Hematopoietic multipotent progenitor cell (in vitro differentiated cells): ENCODE measurements around the gene MAD2L2. TPM values are rescaled to one million over a fixed set of nuclear protein-coding genes. Genes with fewer than 3 reads are reported as not detected.
A peak's percentile ranks its signal among the peaks of the same experiment; 100 is the strongest.

Source experiments
- DNase-seq, 3 donors: peaks; one replicate each; pipeline ENCODE4 v3.0.0-alpha.2; 2011 to 2015; ENCODE audit warnings: low read depth in 2 of 3, low spot score in 2 of 3
- total RNA-seq: library from RNA; depleted of rRNA; stranded (reverse); fragments of >200 nt; gene quantifications from one replicate; pipeline ENCODE4 v1.2.3, GENCODE V29; 2012

Gene MAD2L2
- 53.1 TPM for total RNA-seq

DNA sequence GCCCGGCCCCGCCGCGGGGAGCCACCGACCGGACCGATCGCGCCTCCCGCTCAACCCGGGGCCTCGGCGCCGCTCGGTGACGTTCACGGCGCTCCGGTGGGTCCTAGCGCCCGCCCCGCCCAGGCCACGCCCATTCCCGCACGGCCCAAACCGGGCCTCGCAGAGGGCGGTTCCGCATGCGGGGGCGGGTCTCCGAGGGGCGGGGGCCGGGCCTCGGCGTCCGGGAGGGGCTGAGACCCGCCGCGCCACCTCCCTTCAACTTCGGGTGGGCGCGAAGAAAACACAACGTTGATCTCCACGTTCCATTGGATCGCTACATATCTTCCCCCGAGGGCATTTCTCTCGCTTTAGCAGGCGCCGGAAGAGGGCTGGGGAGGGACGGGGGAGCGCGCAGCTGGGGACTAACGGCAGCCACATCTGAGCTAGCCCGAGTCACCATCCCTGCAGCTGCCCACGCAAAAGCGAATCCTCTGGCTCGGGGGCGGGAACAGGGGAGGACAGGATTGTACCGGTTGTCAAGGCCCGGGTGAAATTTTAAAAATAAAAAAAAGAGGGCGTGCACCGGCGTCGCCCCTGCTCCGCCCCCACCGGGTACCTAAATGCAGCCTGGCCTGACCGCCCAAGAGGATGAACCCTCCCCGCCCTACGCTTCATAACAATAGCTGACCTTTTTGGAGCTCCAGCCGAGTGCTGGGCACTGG, at the start of gene MAD2L2:
TSS of gene MAD2L2 (minus strand) at position 78 of the 701 bp plus-strand sequence. CDS start 547 bp downstream, outside the sequence.
- peak; percentile 73 to 88 (median 87) for DNase-seq

DNA sequence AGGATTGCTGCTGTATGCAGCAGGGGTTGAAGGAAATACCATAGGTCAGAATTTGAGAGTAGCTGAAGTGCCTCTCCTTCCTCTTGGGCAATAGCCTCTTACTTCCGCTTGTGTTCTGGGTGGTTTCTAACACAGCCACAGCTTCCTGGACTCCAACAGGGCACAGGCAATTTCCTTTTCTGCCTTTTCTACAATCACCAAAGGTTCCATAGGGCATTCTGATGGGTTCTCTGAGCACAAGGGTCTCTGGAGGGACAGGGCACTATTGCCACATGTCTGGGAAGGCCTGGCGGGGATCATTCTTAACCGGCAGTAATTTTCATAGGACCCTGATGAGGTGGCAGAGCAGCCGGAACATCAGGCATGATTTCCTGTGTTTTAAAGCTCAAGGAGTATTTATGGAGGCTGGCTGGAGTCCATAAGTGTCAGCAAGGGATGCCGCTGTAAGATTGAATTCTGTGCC, 49.5 kb upstream of the MAD2L2 start:
- peak in 2 of 3 donors; percentile 74 to 83 for DNase-seq

DNA sequence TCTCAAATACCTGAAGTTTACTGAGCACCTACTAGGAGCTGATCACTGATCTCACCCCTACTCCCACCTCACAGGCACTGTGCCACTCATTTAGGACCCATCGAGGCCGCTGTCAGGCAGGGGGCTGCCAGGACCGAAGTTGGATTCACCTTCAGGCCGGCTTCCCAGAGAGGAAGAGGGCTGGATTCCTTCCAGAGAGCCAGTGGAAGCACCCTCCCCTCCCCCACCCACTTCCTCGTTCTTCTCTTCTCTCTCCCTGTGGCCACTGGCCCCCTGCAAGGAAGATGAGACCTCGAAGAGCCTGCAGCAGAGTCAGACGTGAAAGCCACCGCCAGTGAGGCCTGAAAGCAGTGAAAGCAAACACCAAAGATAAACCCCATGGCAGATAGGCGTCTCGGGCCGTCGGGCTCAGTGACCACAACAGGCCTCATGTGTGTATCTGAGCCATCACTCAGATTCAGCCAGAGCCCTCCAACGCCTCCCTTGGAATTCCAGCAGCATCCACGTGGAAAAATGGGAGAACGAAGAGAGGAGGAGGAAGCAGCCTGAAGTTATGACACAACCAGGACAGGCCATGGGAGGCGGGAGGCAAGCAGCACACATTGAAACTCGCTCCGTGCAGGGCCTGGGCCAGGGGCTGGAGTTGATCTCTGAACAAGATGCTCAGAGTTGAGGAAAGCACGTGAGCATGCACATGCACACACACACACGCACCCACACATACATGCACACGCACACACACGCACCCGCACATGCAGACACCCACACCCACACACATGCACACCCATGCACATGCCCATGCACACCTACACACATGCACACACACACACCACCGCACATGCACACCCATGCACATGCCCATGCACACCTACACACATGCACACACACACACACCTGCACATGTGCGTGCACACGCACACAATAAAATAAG, 48.8 kb upstream of the MAD2L2 start:
- DNase-seq: no peak

DNA sequence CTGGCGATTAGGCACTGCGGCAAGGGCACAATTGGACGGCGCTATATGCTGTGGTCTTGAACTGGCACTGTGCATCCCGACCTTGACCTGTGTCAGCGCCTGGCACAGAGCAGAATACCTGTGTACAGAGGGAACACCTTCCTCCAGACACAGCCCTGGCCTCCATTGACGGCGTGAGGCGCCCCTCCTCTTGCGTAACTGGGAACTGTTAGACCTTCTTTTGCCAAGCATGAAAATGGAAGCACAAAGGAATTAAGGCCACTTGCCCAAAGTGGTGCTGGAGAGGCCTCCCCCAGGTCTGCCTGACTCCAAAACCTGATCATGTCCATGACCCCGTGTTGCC, 48.2 kb upstream of the MAD2L2 start:
- no peak for DNase-seq

DNA sequence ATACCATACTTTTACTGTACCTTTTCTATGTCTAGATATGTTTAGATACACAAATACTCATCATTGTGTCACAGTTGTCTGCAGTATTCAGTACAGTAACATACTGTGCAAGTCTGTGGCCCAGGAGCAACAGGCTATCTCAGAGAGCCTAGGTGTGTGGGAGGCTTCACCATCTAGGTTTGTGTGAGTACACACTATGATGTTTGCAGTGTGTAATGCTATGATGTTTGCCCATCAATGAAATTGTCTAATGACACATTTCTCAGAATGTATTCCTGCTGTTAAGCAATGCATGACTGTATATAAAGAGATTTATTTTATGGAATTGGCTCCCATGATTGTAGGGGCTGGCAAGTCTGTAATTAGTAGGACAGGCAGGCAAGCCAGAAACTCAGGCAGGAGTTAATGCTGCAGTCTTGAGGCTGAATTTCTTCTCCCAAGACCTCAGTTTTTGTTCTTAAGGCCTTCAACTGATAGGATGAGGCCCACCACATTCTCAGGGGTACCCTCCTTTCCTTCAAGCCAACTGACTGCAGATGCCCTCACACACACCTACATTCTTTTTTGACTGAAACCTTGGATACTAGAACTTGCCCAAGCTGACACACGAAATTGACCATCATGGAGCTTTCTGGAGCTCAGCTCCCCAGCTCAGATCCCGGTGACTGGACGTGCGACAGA, 47.3 kb upstream of the MAD2L2 start:
- DNase-seq: no peak

DNA sequence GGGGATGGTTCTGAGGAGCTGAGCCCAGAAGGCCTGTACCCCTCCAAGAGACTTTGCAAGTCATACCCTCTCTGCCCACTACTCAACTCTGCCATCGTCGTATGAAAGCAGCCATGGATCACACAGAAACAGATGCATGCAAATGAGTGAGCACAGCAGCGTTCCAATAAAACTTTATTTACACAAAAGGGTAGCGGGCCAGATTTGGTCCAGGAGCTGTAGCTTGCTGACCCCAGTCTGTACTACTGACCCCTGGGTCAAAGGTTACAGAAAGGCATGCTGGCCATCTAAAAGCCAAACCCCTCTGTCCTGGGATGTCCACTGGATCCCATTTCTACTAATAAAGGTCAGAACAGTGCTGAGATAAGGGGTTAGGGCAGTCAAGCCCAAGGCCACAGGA, 46.2 kb upstream of the MAD2L2 start:
- DNase-seq: no peak

DNA sequence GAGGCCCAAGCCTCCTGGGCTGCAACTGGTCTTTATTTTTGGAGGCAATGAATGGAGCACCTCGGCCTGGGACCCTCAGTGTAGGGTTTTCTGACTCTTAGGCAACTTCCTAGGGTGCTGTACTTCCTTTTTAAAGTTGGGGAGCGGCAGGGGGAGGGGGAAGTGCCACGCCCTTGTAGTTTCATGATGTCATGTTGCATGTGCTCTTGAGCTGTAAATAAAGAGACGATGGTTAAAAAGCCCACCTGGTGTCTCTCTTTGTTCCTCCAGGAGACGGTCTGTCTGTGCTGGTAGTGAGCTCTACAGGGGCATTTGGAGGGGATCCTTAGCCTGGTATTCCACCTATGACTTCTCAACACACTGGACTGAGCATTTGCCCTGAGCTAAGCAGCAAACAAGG, 44.7 kb upstream of the MAD2L2 start:
- no peak for DNase-seq

DNA sequence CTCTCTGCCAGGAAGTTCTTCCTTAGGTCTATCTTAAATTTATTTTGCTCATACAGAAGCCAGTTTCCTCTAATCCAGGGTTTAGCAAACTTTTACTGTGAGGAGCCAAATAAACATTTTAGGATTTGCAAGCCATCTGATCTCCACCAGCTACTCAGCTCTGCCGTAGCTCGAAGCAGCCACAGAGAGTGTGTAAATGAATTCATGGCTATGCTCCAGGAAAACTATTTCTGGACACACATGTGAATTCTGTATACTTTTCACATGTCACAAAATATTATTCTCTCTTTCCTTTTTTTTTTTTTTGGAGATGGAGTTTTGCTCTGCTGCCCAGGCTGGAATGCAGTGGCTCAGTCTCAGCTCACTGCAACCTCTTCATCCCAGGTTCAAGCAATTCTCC, 41.6 kb upstream of the MAD2L2 start:
- DNase-seq: no peak

DNA sequence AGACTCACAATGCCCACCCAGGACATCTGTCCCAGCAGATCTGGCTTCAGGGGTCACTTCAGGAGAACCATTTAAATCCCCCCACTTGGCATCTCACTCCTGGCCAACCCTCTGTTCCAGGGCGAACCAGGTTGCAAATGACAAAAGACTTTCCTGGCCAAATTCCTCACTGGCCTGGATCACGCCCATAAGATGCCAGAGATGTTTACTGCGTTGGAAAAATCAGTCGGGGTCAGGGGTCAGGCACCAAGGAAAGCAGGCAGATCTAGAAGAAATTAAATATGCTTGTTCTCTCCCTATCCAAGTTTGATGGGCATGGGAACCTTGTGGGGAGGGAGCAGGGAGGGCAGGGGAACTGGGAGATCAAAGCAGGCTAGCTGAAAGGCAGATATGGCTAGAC, 40.4 kb upstream of the MAD2L2 start:
- no peak for DNase-seq

DNA sequence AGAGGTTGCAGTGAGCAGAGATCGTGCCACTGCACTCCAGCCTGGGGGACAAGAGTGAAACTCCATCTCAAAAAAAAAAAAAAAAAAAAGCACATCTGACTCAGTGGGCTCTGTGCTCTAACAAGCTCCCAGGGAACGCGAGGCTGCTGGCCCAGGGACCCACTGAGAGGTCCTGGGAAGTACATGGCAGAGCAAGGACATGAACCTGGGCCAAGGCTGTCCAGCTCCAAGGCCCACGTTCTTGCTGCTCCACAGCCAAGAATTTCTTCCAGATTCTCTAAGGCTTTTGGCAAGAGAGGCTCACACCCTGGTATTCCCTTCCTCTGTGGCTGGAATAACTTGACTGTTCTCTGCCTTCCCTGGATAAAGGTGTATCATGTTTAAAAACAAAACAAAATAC, 39.6 kb upstream of the MAD2L2 start:
- no peak for DNase-seq

DNA sequence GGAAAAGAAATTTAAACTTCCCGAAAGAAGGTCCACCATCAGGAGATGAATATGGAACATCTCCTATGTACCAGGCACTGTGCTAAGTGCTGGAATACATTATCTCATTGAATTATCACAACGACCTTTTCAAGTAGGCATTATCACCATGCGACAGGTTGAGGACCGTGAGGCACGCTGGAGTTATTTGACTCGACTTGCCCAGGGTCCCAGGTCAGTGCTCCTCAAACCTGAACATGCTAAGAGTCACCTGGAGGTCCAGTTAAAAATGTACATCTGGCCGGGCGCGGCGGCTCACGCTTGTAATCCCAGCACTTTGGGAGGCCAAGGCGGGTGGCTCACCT, 39.1 kb upstream of the MAD2L2 start:
- no peak for DNase-seq

DNA sequence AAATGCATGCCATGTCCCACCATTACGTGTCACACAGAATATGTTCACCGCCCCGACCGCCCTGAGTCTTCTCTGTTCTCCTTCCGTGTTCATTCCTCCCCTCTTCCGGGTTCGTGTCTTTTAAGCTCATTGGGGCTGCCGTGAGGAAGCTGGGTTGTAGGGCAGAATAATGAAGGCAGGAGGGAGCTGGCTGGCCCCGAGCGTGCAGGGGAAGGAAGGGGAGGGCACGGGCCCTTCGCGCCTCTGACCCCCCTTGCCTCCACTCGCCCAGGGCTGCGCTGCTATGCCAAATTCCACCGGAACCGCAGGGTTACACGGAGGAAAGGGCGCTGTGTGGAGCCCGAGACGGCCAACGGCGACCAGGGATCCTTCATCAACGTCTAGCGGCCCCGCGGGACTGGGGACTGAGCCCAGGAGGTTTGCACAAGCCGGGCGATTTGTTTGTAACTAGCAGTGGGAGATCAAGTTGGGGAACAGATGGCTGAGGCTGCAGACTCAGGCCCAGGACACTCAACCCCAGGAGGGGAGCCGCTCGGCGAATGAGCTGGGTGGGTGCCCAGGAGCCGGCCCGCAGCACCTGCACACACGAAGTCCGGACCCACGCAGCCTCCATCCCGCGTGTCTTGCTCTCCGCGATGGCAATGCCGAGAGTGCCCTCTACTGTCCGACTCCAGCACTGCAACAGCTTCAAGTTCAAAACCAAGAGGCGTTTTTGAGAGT, 38.5 kb upstream of the MAD2L2 start:
- DNase-seq: peak; percentile 81 to 93 (median 84)

DNA sequence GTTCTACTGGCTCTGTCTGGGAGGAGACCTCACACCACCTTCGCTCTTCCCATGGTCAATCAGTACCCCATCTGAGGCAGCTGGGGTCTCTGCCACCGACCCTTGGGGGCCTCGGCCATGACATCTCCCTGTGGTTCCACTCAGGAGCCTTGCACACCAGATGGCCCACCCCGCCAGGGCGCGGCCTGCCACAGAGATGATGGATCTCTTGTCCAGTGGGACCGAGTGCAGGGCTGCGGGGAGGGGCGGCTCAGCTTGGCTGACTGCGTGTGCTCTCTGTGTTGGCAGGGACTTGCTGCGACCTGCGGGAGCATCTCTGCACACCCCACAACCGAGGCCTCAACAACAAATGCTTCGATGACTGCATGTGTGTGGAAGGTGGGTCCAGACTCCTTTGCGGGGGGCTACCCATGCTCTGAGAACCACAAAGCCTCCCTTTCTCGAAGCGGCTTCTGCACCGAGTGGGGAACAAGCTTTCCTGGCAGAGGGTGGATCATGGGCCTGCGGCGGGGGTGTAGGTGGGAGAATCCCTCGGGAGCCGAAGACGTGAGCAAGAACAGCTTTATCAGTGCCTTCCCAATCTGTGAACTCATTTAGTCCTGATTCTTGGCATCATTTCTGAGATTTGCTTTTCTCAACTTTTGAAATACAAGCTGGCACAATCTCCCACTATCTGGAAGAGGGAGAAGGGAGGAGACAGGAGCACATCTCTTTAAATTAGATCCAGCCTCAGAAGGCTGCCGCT, 34.1 kb upstream of the MAD2L2 start:
- DNase-seq: no peak

DNA sequence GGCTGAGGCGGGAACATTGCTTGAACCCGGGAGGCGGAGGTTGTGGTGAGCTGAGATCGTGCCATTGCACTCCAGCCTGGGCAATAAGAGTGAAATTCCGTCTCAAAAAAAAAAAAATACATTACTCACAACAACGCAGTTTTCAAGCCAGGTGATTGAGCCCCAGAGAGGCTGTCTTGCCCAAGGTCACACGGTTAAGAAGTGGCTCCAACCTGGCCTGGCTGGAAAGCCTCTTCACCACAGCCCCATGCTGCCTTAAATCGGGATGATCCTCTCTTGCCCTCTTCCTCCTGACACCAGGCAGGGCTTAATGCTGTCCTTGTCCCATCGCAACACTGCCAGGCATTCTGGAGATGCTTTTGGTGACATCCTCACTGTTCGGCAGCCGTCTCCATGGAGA, 32.1 kb upstream of the MAD2L2 start:
- no peak for DNase-seq

DNA sequence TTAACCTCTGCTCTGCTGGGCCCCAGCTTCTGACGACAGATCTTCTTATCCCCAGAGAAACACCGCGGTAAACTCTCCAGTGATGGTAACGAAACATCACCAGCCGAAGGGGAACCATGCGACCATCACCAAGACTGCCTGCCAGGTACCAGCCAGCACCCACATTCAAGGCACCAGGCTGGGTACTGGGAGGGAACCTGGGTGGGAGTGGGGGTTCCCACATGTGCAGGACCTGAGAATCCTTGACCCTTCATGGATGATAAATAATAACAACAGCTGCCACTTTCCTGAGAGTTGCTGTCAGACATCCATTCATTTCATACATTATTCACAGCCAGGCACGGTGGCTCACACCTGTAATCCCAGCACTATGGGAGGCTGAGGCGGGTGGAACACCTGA, 31.3 kb upstream of the MAD2L2 start:
- DNase-seq: no peak

DNA sequence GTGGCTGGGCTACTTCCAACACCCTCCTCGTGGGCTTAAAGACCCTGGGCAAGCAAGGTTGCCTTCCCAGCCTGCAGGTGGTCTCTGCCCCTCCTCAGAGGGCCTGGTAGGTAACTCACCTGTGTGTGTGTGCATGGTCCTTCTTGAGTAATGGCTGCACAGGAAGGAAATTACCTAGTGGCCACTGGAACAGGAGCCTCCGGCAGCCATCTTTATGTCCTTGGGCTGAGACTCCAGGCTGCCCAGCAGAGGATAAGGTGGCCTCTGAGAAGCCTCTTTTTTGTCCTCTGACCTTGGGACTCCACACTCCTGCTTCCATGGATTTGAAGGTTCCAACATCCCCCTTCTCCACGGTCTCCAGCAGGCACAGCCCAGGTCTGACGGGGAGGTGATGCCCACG, 30.5 kb upstream of the MAD2L2 start:
- no peak for DNase-seq

DNA sequence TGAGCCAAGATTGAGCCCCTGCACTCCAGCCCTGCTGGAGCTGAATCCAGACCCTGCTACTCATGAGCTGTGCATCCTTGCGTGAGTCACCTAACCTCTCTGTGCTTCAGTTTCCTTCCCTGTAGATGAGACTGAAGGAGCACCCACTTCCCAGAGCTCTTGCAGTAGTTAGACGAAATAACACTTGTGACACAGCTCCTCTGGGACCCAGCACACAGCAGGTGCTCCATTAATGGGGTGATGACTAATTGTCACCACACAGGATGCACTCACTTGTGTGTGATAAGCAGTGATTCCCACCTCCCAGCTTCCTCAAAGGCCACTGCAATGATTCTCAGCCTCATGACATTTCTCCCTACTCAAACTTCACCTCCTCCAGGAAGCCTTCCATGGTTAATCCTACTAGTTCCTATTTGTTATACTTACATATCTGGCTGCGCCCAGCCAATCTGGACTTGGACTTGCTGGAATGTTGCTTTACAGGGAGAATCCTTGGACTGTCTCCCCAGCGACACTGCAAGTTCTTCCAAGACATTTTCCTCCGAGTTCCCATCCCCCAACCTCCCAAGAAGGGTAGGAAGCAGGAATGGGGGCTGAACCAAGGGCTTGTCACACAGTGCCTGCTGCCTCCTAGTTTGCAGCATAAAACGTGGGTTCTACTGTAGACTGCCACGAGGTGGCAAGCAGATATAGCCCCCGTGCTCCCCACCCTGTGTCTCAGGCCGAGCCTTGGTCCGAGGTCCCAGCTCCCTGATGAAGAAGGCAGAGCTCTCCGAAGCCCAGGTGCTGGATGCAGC, 27.8 kb upstream of the MAD2L2 start:
- peak in 2 of 3 donors; percentile 42 to 68 for DNase-seq

DNA sequence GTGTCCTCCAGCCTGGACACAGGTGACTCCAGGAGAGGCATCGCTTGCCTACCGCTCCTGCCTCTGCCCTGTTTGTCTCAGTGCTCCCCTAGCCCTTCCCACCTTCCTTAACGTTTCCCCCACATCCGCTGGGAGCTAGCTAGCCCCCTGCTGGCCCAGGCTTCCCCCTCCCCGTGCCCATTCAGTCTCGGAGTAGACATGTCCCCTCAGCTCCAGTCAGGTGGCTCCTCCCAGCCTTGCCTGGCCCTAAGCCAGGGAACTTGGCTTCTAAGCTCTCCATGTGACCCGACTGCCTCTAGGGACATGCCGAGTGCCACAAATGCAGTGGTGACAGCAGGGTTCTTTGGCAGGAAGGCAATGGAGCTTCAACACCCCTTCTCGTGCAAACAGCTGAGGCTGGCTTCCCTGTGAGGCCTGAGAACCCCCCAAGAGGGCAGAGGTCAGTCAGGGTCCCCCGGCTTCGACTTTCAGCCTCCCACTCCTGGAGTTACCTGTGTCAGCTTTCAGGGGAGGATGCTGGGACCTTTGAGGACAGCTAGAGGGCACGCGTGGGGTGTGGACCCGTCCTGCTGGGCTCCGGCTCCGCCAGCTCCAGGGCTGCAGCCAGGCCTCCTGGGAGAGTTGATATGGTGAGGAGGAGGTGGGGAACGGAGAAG, 26.8 kb upstream of the MAD2L2 start:
- DNase-seq: peak in 1 of 3 donors; percentile 73

DNA sequence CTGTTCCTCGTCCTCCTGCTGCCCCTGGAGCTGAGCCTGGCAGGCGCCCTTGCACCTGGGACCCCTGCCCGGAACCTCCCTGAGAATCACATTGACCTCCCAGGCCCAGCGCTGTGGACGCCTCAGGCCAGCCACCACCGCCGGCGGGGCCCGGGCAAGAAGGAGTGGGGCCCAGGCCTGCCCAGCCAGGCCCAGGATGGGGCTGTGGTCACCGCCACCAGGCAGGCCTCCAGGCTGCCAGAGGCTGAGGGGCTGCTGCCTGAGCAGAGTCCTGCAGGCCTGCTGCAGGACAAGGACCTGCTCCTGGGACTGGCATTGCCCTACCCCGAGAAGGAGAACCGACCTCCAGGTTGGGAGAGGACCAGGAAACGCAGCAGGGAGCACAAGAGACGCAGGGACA, 25.3 kb upstream of the MAD2L2 start:
- DNase-seq: no peak
